Measurements from ENCODE around the gene RNF41. TPM values are rescaled to one million over a fixed set of nuclear protein-coding genes. Genes with fewer than 3 reads are reported as not detected.

The RNF41 gene
- total and polyA plus RNA-seq, 2 of the 13 experiments (the other 11 are each of a cell fraction or from before 2014, with no cell fraction given), result 27.1 to 39.4 TPM

GRCh38 chr12:56258068-56258819 lies 36.5 kb upstream of the RNF41 start, which contains the start of gene ANKRD52 (continued):
- TF ChIP-seq CSRNP2 (CRISPR knock-in tag; conservative IDR thresholded peaks at IDR 0.05; ENCODE audit: low read depth) (no peak), NR0B2 (CRISPR knock-in tag; IDR thresholded peaks at IDR 0.05) (no peak), GPBP1L1 (CRISPR knock-in tag; IDR thresholded peaks at IDR 0.05) (no peak), PPARG (CRISPR knock-in tag; conservative IDR thresholded peaks at IDR 0.05) (no peak), DR1 (CRISPR knock-in tag; IDR thresholded peaks at IDR 0.05) (no peak), RXRB (CRISPR knock-in tag; IDR thresholded peaks at IDR 0.05; ENCODE audit: borderline replicate concordance) (no peak), PAF1 (CRISPR knock-in tag; IDR thresholded peaks at IDR 0.05) (no peak), ZNF646 (CRISPR knock-in tag; IDR thresholded peaks at IDR 0.05) (no peak), ZNF335 (CRISPR knock-in tag; IDR thresholded peaks at IDR 0.05) (no peak), ZNF629 (CRISPR knock-in tag; conservative IDR thresholded peaks at IDR 0.05) (no peak), HMGXB3 (CRISPR knock-in tag; IDR thresholded peaks at IDR 0.05; ENCODE audit: borderline replicate concordance) (no peak), NPAS2 (CRISPR knock-in tag; IDR thresholded peaks at IDR 0.05; ENCODE audit: borderline replicate concordance) (no peak), IRF2 (CRISPR knock-in tag; IDR thresholded peaks at IDR 0.05) (no peak), ZNF790 (CRISPR knock-in tag; IDR thresholded peaks at IDR 0.05; ENCODE audit: borderline replicate concordance) (peak; percentile 38; the same call in 1 of the 2 replicates)

Measured in HepG2 (cell line).